Measurements from ENCODE around the gene PGR. TPM values are rescaled to one million over a fixed set of nuclear protein-coding genes. Genes with fewer than 3 reads are reported as not detected.

The PGR gene
- total RNA-seq, 3 donors from 2014 or later, result 1.8 to 36.0 (median 24.9) TPM

GRCh38 chr11:100990931-100991330 is 138.7 kb downstream of the PGR start:
- no peak for TF ChIP-seq POLR2A (IDR thresholded peaks at IDR 0.05)
- no peak for TF ChIP-seq CTCF (IDR thresholded peaks at IDR 0.05)
- TF ChIP-seq POLR2AphosphoS5 (IDR thresholded peaks at IDR 0.05), result no peak
- H3K4me1 ChIP-seq, result no peaks in the 10 kb centered on the region
- intact Hi-C loops (cut with DNase I; ENCODE audit: low total_unique reads), result no loop called here
- no peak overlapping the region for H3K4me3 ChIP-seq
- H3K27me3 ChIP-seq, result no peaks in the 10 kb centered on the region
- no peaks in the 10 kb centered on the region for H3K9me3 ChIP-seq
- no peak for DNase-seq (ENCODE audit: low spot score in 2 of 2)
- H3K27ac ChIP-seq, result no peak overlapping the region
- H3K36me3 ChIP-seq, result no peaks in the 10 kb centered on the region

GRCh38 chr11:100984668-100985067 is 144.9 kb downstream of the PGR start:
- H3K27me3 ChIP-seq, result no peaks in the 10 kb centered on the region

GRCh38 chr11:100981196-100981824 is 148.3 kb downstream of the PGR start:
- Histone ChIP-seq H3K4me1 (no peaks in the 10 kb centered on the region), H3K9me3 (no peaks in the 10 kb centered on the region), H3K4me3 (no peak overlapping the region), H3K27ac (no peak overlapping the region), H3K27me3 (no peaks in the 10 kb centered on the region), H3K36me3 (peaks cover 4% of the 10 kb centered on the region)
- TF ChIP-seq POLR2A (IDR thresholded peaks at IDR 0.05) (no peak), POLR2AphosphoS5 (IDR thresholded peaks at IDR 0.05) (no peak), CTCF (IDR thresholded peaks at IDR 0.05) (no peak)
- no peak for DNase-seq (ENCODE audit: low spot score in 2 of 2)
- intact Hi-C loops (cut with DNase I; ENCODE audit: low total_unique reads), result no loop called here

More at GRCh38 chr11:100984668-100985067, 144.9 kb downstream of the PGR start:
- intact Hi-C loops (cut with DNase I; ENCODE audit: low total_unique reads), result no loop called here
- Histone ChIP-seq H3K9me3 (no peaks in the 10 kb centered on the region), H3K36me3 (peaks cover 4% of the 10 kb centered on the region), H3K27ac (no peak overlapping the region), H3K4me1 (no peaks in the 10 kb centered on the region), H3K4me3 (no peak overlapping the region)
- no peak for TF ChIP-seq POLR2A (IDR thresholded peaks at IDR 0.05)
- TF ChIP-seq POLR2AphosphoS5 (IDR thresholded peaks at IDR 0.05), result no peak
- TF ChIP-seq CTCF (IDR thresholded peaks at IDR 0.05), result no peak
- no peak for DNase-seq (ENCODE audit: low spot score in 2 of 2)

DNA sequence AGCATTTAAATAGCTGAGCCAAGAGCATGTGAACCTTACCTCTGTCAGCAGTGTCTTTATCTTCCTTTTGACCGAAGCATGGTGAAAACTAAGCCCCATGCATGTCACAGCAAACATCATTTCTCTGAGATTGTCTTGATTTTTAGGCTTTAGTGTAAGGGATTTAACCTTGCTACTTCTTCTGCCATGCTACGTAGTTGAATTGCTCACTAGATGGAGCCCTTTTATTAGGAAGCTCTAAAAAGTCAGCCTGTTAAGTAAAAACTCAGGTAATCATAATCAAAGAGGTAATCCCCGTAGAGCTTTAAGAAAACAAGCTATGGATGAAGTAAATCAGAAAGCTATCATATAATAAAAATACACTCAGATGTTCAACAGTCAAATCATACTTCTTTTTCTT is 149.5 kb downstream of the PGR start:
- Histone ChIP-seq H3K4me3 (no peak overlapping the region), H3K27me3 (no peaks in the 10 kb centered on the region), H3K36me3 (peaks cover 4% of the 10 kb centered on the region), H3K9me3 (no peaks in the 10 kb centered on the region), H3K27ac (no peak overlapping the region), H3K4me1 (no peaks in the 10 kb centered on the region)
- TF ChIP-seq CTCF (IDR thresholded peaks at IDR 0.05) (peak in 2 of 3 donors; percentile 26 to 47), POLR2A (IDR thresholded peaks at IDR 0.05) (no peak), POLR2AphosphoS5 (IDR thresholded peaks at IDR 0.05) (no peak)
- intact Hi-C loops (cut with DNase I; ENCODE audit: low total_unique reads), result no loop called here
- no peak for DNase-seq (ENCODE audit: low spot score in 2 of 2)
